Panc1 (cell line): ENCODE results near the gene LGALS3.

Experiments
- POLR2AphosphoS5 ChIP-seq: IDR thresholded peaks from 2 replicates; pipeline ENCODE4 v1.6.1; 2012; ENCODE audit warnings: mild to moderate bottlenecking, low read depth, low read length, moderate library complexity
- TF ChIP-seq, protein P1 (sequence below): fragments of 450-650 bp; IDR thresholded peaks from 2 replicates; pipeline ENCODE4 v1.5.1; 2017; ENCODE audit warnings: mild to moderate bottlenecking
- TF ChIP-seq, protein P2 (sequence below), 2 experiments: IDR thresholded peaks; 2 replicates each; pipeline ENCODE4 v1.6.1; 2011 to 2012; ENCODE audit warnings: low read depth in 2 of 2, control low read depth in 1 of 2, low read length in 1 of 2, mild to moderate bottlenecking in 1 of 2, moderate library complexity in 1 of 2; ENCODE audit not compliant: insufficient read depth in 1 of 2

DNA sequence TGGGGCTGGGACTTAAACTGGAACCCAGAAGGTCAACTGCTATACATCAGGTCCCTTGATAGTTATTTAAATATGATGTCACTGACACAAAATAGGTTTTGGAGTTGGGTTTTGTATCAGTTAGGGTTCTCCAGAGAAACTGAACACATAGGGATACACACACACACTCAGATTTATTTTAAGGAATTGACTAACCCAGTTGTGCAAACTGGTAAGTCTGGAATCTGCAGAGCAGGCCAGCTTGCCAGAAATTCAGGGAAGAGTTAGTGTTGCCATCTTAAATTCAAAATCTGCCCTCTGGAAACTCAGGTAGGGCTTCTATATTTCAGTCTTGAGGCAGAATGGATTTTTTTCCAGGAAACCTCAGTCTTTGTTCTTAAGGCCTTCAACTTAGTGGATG is 40.7 kb upstream of the LGALS3 start:
- TF ChIP-seq, protein P1, sequence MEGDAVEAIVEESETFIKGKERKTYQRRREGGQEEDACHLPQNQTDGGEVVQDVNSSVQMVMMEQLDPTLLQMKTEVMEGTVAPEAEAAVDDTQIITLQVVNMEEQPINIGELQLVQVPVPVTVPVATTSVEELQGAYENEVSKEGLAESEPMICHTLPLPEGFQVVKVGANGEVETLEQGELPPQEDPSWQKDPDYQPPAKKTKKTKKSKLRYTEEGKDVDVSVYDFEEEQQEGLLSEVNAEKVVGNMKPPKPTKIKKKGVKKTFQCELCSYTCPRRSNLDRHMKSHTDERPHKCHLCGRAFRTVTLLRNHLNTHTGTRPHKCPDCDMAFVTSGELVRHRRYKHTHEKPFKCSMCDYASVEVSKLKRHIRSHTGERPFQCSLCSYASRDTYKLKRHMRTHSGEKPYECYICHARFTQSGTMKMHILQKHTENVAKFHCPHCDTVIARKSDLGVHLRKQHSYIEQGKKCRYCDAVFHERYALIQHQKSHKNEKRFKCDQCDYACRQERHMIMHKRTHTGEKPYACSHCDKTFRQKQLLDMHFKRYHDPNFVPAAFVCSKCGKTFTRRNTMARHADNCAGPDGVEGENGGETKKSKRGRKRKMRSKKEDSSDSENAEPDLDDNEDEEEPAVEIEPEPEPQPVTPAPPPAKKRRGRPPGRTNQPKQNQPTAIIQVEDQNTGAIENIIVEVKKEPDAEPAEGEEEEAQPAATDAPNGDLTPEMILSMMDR: no peak
- TF ChIP-seq, protein P2, sequence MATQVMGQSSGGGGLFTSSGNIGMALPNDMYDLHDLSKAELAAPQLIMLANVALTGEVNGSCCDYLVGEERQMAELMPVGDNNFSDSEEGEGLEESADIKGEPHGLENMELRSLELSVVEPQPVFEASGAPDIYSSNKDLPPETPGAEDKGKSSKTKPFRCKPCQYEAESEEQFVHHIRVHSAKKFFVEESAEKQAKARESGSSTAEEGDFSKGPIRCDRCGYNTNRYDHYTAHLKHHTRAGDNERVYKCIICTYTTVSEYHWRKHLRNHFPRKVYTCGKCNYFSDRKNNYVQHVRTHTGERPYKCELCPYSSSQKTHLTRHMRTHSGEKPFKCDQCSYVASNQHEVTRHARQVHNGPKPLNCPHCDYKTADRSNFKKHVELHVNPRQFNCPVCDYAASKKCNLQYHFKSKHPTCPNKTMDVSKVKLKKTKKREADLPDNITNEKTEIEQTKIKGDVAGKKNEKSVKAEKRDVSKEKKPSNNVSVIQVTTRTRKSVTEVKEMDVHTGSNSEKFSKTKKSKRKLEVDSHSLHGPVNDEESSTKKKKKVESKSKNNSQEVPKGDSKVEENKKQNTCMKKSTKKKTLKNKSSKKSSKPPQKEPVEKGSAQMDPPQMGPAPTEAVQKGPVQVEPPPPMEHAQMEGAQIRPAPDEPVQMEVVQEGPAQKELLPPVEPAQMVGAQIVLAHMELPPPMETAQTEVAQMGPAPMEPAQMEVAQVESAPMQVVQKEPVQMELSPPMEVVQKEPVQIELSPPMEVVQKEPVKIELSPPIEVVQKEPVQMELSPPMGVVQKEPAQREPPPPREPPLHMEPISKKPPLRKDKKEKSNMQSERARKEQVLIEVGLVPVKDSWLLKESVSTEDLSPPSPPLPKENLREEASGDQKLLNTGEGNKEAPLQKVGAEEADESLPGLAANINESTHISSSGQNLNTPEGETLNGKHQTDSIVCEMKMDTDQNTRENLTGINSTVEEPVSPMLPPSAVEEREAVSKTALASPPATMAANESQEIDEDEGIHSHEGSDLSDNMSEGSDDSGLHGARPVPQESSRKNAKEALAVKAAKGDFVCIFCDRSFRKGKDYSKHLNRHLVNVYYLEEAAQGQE (IDR thresholded peaks at IDR 0.05; ENCODE audit: insufficient read depth in 1 of 2, low read depth in 2 of 2, low read length in 1 of 2): no peak
- TF ChIP-seq POLR2AphosphoS5: no peak
